NCI-H187 (cell line): ENCODE measurements around the gene UBE3C.

ENCODE experiments used
- DNase-seq, 2 experiments: peaks; one replicate each; lab custom pipeline; 2025; lab: John Stamatoyannopoulos, UW

The UBE3C gene

DNA sequence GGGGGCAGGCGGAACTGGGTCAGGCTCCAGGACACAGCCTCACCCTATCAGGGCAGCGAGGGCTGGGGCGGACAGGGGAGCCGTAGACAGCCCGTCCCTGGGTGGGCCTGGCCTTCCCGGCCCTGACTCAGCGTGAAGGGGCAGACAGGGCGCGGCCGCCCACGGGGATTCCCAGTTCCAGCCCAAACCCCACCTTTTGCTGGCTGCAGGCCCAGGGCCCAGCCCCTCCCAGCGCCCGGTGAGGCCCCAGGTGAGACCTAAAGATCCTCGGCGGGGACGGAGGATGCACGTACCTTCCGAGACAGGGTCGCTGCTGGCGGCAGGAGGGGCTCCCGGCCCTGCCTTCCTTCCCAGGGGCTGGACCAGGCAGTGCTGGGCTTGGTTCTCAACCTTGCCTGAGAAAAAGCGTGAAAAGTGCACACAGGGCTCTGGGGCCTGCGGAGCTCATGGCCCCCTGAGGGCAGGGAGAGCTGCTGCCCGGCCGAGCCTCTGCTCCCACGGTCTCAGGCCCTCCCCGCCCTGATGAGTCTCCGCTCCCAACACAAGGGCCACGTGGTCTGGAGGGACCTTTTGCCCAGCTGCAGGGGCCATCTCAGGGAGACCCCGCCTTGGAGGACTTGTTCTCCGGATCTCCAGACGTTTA, 154.2 kb downstream of the UBE3C start:
- DNase-seq: no peak

- DNase-seq: no peak
Measured at GRCh38 chr7:157293413-157293788, 154.7 kb downstream of the UBE3C start.

DNA sequence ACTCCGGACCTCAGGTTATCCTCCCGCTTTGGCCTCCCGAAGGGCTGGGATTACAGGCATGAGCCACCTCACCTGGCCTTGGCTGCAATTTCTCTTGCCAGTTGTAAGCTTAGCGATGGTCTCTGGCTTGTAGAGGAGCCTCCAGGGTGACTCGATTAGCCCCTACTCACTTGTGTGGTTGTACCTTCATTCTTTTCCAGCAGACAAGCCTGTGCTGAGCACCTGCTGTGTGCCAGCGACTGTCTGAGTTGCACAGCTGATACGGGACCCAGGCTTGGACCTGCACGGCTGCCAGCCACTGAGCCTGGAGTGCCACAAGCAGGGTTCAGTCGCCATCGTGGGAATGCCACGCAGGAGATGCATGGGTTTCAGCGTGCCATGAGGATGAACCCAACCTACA, 156.0 kb downstream of the UBE3C start:
- DNase-seq: no peak

GRCh38 chr7:157295338-157295737, 156.6 kb downstream of the UBE3C start:
- DNase-seq: no peak

- DNase-seq: no peak
Measured at GRCh38 chr7:157297185-157297584, 158.5 kb downstream of the UBE3C start.

DNA sequence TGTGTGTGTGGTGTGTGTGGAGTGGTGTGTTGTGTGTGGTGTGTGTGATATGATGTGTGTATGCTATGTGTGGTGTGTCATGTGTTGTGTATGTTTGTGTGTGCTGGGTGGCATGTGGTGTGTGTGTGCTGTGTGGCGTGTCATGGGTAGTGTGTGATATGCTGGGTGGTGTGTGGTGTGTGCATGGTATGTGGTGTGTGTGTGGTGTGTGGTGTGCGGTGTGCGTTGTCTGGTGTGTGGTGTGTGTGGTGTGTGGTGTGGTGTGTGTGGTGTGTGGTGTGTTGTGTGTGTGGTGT, 160.5 kb downstream of the UBE3C start:
- DNase-seq: no peak

- DNase-seq: no peak
Measured at GRCh38 chr7:157299613-157300368, 161.1 kb downstream of the UBE3C start.

GRCh38 chr7:157300369-157300825, 161.7 kb downstream of the UBE3C start:
- DNase-seq: no peak

DNA sequence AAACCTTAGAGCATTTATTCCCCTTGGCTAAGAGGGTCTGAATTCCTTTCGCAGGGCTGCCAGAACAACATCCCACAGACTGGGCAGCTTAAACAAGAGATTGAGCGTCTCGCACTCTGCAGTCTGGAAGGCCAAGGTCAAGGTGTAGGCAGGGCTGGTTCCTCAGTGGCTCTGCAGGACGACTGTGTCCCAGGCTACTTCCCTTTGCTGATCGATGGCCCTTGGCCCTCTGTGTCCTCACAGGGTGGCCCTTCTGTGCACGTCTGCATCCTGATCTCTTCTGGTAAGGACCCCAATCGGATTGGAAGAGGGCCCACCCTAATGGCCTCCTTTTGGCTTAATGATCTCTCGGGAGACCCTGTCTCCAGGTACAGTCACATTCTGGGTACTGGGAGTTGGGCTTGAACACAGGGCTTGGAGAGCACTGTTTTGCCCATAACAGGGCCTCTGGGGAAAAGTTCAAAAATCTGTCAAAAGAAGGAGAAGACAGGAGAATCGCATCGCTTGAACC, 162.9 kb downstream of the UBE3C start:
- DNase-seq: no peak

DNA sequence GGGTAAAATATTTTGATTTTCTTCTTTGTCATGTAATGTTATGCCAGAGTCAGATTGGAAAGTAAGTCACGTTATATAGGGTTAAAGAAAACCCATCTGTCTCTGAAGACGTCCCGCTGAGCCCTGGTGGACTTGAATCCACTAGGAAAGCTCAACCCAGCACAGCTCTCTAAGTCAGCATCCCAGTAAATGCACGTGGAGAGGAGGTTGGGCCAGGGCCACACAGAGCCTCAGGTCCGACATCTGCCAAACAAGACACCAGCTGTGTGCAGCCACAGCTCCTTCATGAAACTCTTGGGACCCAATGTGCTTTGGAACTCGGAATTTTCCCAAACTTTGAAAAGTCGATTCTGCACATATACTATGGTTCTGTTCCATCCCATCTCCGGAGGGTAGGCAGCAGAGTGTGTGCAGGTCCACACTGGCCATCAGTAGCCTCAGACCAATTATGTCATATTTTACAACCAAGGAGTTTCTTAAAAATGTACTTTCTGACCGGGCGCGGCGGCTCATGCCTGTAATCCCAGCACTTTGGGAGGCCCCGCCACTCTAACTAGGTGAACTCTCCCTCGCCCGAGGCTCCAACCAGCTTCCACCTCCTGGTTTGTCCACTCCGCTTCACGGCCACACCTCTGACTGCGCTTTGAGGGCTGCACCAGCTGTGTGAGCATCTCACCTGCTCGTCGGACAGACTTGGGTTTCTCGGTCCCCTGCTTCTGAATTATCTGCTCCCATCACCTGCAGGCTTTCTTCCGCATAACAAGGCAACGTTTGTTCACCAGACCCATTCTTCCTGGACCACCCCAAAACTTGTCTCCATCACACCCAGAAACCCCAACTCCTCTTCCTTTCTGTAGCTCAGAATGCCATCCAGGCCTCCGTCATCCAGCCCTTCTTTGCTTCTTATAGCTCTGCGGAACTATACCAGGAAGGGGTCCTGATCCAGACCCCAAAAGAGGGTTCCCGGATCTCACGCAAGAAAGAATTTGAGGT, 168.4 kb downstream of the UBE3C start:
- no peak for DNase-seq

GRCh38 chr7:157309988-157310668, 171.4 kb downstream of the UBE3C start:
- DNase-seq: no peak

DNA sequence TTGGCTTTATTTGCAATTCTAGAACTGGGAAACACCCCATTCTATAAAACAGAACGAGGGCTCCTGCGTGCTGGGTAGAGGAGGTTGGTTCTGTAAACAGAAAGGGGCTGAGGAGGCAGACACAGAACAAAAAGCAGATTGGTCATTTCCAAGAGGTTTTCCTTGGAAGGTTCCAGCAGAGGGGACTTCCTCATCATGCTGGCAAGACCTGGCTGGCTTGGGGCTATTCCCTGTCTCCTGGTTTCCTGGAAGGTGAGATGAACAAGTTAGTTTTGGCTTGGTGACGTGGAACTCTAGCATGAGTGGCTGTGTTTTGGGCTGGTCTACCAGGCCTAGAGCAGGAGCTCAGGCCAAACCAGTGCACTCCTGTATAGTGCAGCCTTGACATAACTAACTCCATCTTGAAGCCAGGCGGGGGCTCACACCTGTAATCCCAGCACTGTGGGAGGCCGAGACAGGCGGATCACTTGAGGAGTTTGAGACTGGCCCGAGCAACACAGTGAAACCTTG, 172.0 kb downstream of the UBE3C start:
- DNase-seq: no peak

- no peak for DNase-seq
Measured at GRCh38 chr7:157312941-157313340, 174.2 kb downstream of the UBE3C start.

- no peak for DNase-seq
Measured at GRCh38 chr7:157313645-157314044, 174.9 kb downstream of the UBE3C start.

- DNase-seq: no peak
Measured at GRCh38 chr7:157318015-157318706, 179.4 kb downstream of the UBE3C start.
